Measurements from ENCODE around the gene CD1B. TPM values are rescaled to one million over a fixed set of nuclear protein-coding genes. Genes with fewer than 3 reads are reported as not detected.

The CD1B gene
- total and polyA plus RNA-seq, 2 experiments from 2014 or later = not detected

DNA sequence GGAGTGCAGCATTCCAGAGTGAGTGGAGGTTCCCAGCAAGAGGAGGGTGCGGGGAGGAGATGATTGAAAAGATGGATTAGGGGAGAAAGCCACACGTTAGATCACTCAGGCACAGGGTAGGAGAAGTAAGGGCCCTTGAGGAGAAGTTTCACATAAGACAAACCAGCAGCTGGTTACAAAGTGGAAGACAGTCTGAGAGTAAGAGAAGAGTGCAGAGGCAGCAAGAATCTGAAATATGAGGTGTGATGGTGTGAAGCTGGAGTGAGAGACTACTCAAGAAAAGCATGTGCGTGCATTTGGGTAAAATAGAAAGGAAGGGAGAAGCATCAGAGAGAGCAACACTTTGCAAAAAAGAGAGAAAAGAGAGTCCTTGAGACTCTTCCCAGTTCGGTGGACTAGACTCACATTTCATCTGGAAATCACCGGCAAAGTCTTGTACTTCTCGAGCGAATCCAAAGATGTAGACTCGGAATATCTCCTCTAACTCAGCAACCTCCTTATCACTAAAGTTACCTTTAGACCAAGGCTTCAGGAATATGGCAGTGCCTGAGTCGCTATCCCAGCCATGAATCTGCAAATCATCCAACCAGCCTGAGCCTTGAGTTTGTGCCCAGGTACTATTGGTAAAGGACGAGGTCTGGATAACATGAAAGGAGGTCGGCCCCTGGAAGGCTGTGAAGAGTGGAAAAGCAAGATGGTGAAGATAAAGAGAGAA, 783 bp downstream of the CD1B start:
- Histone ChIP-seq H2AFZ (no peak overlapping the region), H4K20me1 (ENCODE audit: insufficient read depth) (no peaks in the 10 kb centered on the region), H3F3A (ENCODE audit: insufficient read depth) (no peaks in the 10 kb centered on the region), H3K4me3 (no peak overlapping the region), H3K4me2 (ENCODE audit: unreplicated experiment) (no peak overlapping the region), H3K36me3 (ENCODE audit: low read depth) (no peaks in the 10 kb centered on the region), H3K27ac (no peak overlapping the region), H3K9me2 (ENCODE audit: insufficient read depth) (no peaks in the 10 kb centered on the region), H3K9me3 (ENCODE audit: low read depth) (no peaks in the 10 kb centered on the region), H3K9ac (no peak overlapping the region), H3K27me3 (replicated peaks; ENCODE audit: insufficient read depth) (no peaks in the 10 kb centered on the region), H3K79me2 (ENCODE audit: insufficient read depth) (no peaks in the 10 kb centered on the region), H3K4me1 (ENCODE audit: insufficient read depth) (no peaks in the 10 kb centered on the region)
- in situ Hi-C loops (cut with MboI) = no loop called here
- DNase-seq = no peak
- 25 to 26% methylated on average over 11 of the region's 11 CpGs for WGBS, 2 experiments (ENCODE audit: low coverage in 1 of 2, low lambda C conversion rate in 2 of 2, missing lambda C conversion rate in 2 of 2)
- no peak for TF ChIP-seq EZH2phosphoT487 (IDR thresholded peaks at IDR 0.05; ENCODE audit: insufficient read depth, low read depth)

GRCh38 chr1:158329733-158330132, 1.6 kb downstream of the CD1B start:
- Histone ChIP-seq H3K36me3 (ENCODE audit: low read depth) (no peaks in the 10 kb centered on the region), H3K9me2 (ENCODE audit: insufficient read depth) (no peaks in the 10 kb centered on the region), H3K27ac (no peak overlapping the region), H3K4me3 (no peak overlapping the region), H2AFZ (no peak overlapping the region), H3F3A (ENCODE audit: insufficient read depth) (no peaks in the 10 kb centered on the region), H3K9ac (no peak overlapping the region), H3K4me2 (ENCODE audit: unreplicated experiment) (no peak overlapping the region), H3K4me1 (ENCODE audit: insufficient read depth) (no peaks in the 10 kb centered on the region), H3K27me3 (replicated peaks; ENCODE audit: insufficient read depth) (no peaks in the 10 kb centered on the region), H4K20me1 (ENCODE audit: insufficient read depth) (no peaks in the 10 kb centered on the region), H3K79me2 (ENCODE audit: insufficient read depth) (no peaks in the 10 kb centered on the region), H3K9me3 (ENCODE audit: low read depth) (no peaks in the 10 kb centered on the region)
- TF ChIP-seq EZH2phosphoT487 (IDR thresholded peaks at IDR 0.05; ENCODE audit: insufficient read depth, low read depth) (no peak), EZH2 (IDR thresholded peaks at IDR 0.05; ENCODE audit: insufficient read depth, poor library complexity, severe bottlenecking) (no peak)
- WGBS, 2 experiments (ENCODE audit: low coverage in 1 of 2, low lambda C conversion rate in 2 of 2, missing lambda C conversion rate in 2 of 2) = 22 to 29% methylated on average over 3 of the region's 3 CpGs
- peak; percentile 13 for DNase-seq
- in situ Hi-C loops (cut with MboI) = no loop called here

DNA sequence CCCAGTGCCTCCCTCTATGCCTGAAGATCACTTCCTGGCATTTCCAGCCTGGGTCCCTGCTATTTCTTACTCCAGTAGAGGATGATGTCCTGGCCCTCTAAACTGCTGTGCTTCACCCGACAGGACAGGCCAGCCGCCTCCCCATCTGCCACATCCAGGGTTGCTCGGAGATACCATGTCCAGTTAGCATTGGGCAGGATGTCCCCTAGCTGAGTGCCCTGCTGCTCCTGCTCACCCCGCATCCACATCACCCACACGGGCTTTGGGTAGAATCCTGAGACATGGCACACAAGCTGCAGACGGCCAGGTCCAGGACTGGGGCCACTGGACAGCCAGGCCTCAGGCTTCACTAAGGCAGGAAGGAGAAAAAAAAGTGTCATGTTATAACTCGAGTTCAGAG, 2.0 kb downstream of the CD1B start:
- no peak overlapping the region for H3K9ac ChIP-seq
- no peaks in the 10 kb centered on the region for H3K79me2 ChIP-seq (ENCODE audit: insufficient read depth)
- no peaks in the 10 kb centered on the region for H3K4me1 ChIP-seq (ENCODE audit: insufficient read depth)
- 19 to 31% methylated on average over 7 of the region's 7 CpGs for WGBS, 2 experiments (ENCODE audit: low coverage in 1 of 2, low lambda C conversion rate in 2 of 2, missing lambda C conversion rate in 2 of 2)
- no peaks in the 10 kb centered on the region for H3K9me2 ChIP-seq (ENCODE audit: insufficient read depth)
- H3K36me3 ChIP-seq (ENCODE audit: low read depth) = no peaks in the 10 kb centered on the region
- DNase-seq = no peak
- no peak overlapping the region for H3K4me2 ChIP-seq (ENCODE audit: unreplicated experiment)
- in situ Hi-C loops (cut with MboI) = no loop called here
- no peaks in the 10 kb centered on the region for H3F3A ChIP-seq (ENCODE audit: insufficient read depth)
- no peaks in the 10 kb centered on the region for H4K20me1 ChIP-seq (ENCODE audit: insufficient read depth)
- H3K9me3 ChIP-seq (ENCODE audit: low read depth) = no peaks in the 10 kb centered on the region
- H3K27ac ChIP-seq = no peak overlapping the region
- H3K4me3 ChIP-seq = no peak overlapping the region
- no peaks in the 10 kb centered on the region for H3K27me3 ChIP-seq (replicated peaks; ENCODE audit: insufficient read depth)
- TF ChIP-seq EZH2phosphoT487 (IDR thresholded peaks at IDR 0.05; ENCODE audit: insufficient read depth, low read depth) = no peak
- TF ChIP-seq EZH2 (IDR thresholded peaks at IDR 0.05; ENCODE audit: insufficient read depth, poor library complexity, severe bottlenecking) = no peak
- H2AFZ ChIP-seq = no peak overlapping the region

GRCh38 chr1:158328426-158328825, 2.9 kb downstream of the CD1B start:
- Histone ChIP-seq H3K27ac (no peak overlapping the region), H3K27me3 (replicated peaks; ENCODE audit: insufficient read depth) (no peaks in the 10 kb centered on the region), H3K9ac (no peak overlapping the region), H2AFZ (no peak overlapping the region), H3K36me3 (ENCODE audit: low read depth) (no peaks in the 10 kb centered on the region), H3K79me2 (ENCODE audit: insufficient read depth) (no peaks in the 10 kb centered on the region), H4K20me1 (ENCODE audit: insufficient read depth) (no peaks in the 10 kb centered on the region), H3F3A (ENCODE audit: insufficient read depth) (no peaks in the 10 kb centered on the region), H3K9me3 (ENCODE audit: low read depth) (no peaks in the 10 kb centered on the region), H3K4me2 (ENCODE audit: unreplicated experiment) (no peak overlapping the region), H3K9me2 (ENCODE audit: insufficient read depth) (no peaks in the 10 kb centered on the region), H3K4me3 (no peak overlapping the region), H3K4me1 (ENCODE audit: insufficient read depth) (no peaks in the 10 kb centered on the region)
- no peak for DNase-seq
- no peak for TF ChIP-seq EZH2 (IDR thresholded peaks at IDR 0.05; ENCODE audit: insufficient read depth, poor library complexity, severe bottlenecking)
- no peak for TF ChIP-seq EZH2phosphoT487 (IDR thresholded peaks at IDR 0.05; ENCODE audit: insufficient read depth, low read depth)
- in situ Hi-C loops (cut with MboI) = no loop called here
- 43 to 44% methylated on average over 3 of the region's 3 CpGs for WGBS, 2 experiments (ENCODE audit: low coverage in 1 of 2, low lambda C conversion rate in 2 of 2, missing lambda C conversion rate in 2 of 2)

- Histone ChIP-seq H3K27me3 (replicated peaks; ENCODE audit: insufficient read depth) (no peaks in the 10 kb centered on the region), H3K36me3 (ENCODE audit: low read depth) (no peaks in the 10 kb centered on the region), H3K4me1 (ENCODE audit: insufficient read depth) (no peaks in the 10 kb centered on the region), H3K4me2 (ENCODE audit: unreplicated experiment) (no peak overlapping the region), H3K9me2 (ENCODE audit: insufficient read depth) (no peaks in the 10 kb centered on the region), H3F3A (ENCODE audit: insufficient read depth) (no peaks in the 10 kb centered on the region), H3K9me3 (ENCODE audit: low read depth) (no peaks in the 10 kb centered on the region), H3K4me3 (no peak overlapping the region), H3K9ac (no peak overlapping the region), H3K79me2 (ENCODE audit: insufficient read depth) (no peaks in the 10 kb centered on the region), H2AFZ (no peak overlapping the region), H4K20me1 (ENCODE audit: insufficient read depth) (no peaks in the 10 kb centered on the region), H3K27ac (no peak overlapping the region)
- in situ Hi-C loops (cut with MboI) = no loop called here
- TF ChIP-seq EZH2 (IDR thresholded peaks at IDR 0.05; ENCODE audit: insufficient read depth, poor library complexity, severe bottlenecking) (no peak), EZH2phosphoT487 (IDR thresholded peaks at IDR 0.05; ENCODE audit: insufficient read depth, low read depth) (no peak)
- DNase-seq = no peak
Observed at GRCh38 chr1:158327481-158327880, 3.9 kb downstream of the CD1B start.

Measured in GM23248 (cell line).